ENCODE measurements around the gene KAT8.

Gene KAT8

GRCh38 chr16:31131841-31132271 is 14.4 kb downstream of the KAT8 start:
- no peak for ATAC-seq
- TF ChIP-seq ZC3H10 (CRISPR knock-in tag; IDR thresholded peaks at IDR 0.05) = no peak
- TF ChIP-seq PATZ1 (CRISPR knock-in tag; IDR thresholded peaks at IDR 0.05; ENCODE audit: borderline replicate concordance) = no peak
- TF ChIP-seq SNAI2 (CRISPR knock-in tag; IDR thresholded peaks at IDR 0.05) = no peak
- TF ChIP-seq ESRRG (CRISPR knock-in tag; IDR thresholded peaks at IDR 0.05) = no peak
- TF ChIP-seq TCF4 (CRISPR knock-in tag; IDR thresholded peaks at IDR 0.05; ENCODE audit: borderline replicate concordance) = no peak
- TF ChIP-seq TOX (CRISPR knock-in tag; IDR thresholded peaks at IDR 0.05; ENCODE audit: borderline replicate concordance) = no peak
- TF ChIP-seq ZFP3 (CRISPR knock-in tag; IDR thresholded peaks at IDR 0.05) = no peak

GRCh38 chr16:31132303-31132979 is 15.0 kb downstream of the KAT8 start:
- TF ChIP-seq TOX (CRISPR knock-in tag; IDR thresholded peaks at IDR 0.05; ENCODE audit: borderline replicate concordance) (no peak), SNAI2 (CRISPR knock-in tag; IDR thresholded peaks at IDR 0.05) (no peak), PPARA (CRISPR knock-in tag; IDR thresholded peaks at IDR 0.05; ENCODE audit: borderline replicate concordance) (no peak), CSDC2 (CRISPR knock-in tag; IDR thresholded peaks at IDR 0.05) (no peak), ZFP30 (CRISPR knock-in tag; IDR thresholded peaks at IDR 0.05) (no peak), CSRNP3 (CRISPR knock-in tag; IDR thresholded peaks at IDR 0.05) (no peak), OSR1 (CRISPR knock-in tag; IDR thresholded peaks at IDR 0.05) (no peak), ZFP3 (CRISPR knock-in tag; IDR thresholded peaks at IDR 0.05) (no peak), ZNF8 (CRISPR knock-in tag; IDR thresholded peaks at IDR 0.05) (no peak)
- no peak for ATAC-seq

GRCh38 chr16:31133046-31133501 is 15.6 kb downstream of the KAT8 start:
- no peak for TF ChIP-seq OSR1 (CRISPR knock-in tag; IDR thresholded peaks at IDR 0.05)
- no peak for ATAC-seq

- TF ChIP-seq OSR1 (CRISPR knock-in tag; IDR thresholded peaks at IDR 0.05) = no peak
- TF ChIP-seq ZNF70 (CRISPR knock-in tag; IDR thresholded peaks at IDR 0.05) = no peak
- no peak for TF ChIP-seq ZNF565 (CRISPR knock-in tag; conservative IDR thresholded peaks at IDR 0.05; ENCODE audit: low read depth)
- no peak for TF ChIP-seq BACH2 (CRISPR knock-in tag; IDR thresholded peaks at IDR 0.05; ENCODE audit: borderline replicate concordance)
- no peak for TF ChIP-seq ISL1 (CRISPR knock-in tag; IDR thresholded peaks at IDR 0.05)
- TF ChIP-seq RARB (CRISPR knock-in tag; IDR thresholded peaks at IDR 0.05) = no peak
- no peak for TF ChIP-seq TSHZ2 (CRISPR knock-in tag; IDR thresholded peaks at IDR 0.05)
- TF ChIP-seq PATZ1 (CRISPR knock-in tag; IDR thresholded peaks at IDR 0.05; ENCODE audit: borderline replicate concordance) = no peak
- TF ChIP-seq GLIS3 (CRISPR knock-in tag; IDR thresholded peaks at IDR 0.05) = no peak
- no peak for TF ChIP-seq POU6F1 (CRISPR knock-in tag; IDR thresholded peaks at IDR 0.05; ENCODE audit: borderline replicate concordance, low read depth)
- TF ChIP-seq ZNF8 (CRISPR knock-in tag; IDR thresholded peaks at IDR 0.05) = no peak
- TF ChIP-seq SNAI2 (CRISPR knock-in tag; IDR thresholded peaks at IDR 0.05) = no peak
- ATAC-seq = no peak; the same call in 2 of the 3 replicates
Measured at GRCh38 chr16:31134091-31134571, 16.7 kb downstream of the KAT8 start.
